Common myeloid progenitor, CD34-positive (primary cell): ENCODE data around the gene MFSD12.

Experiments
- CTCF ChIA-PET: fragments of 350-600 bp; sonication (Branson Sonifier 250); formaldehyde crosslinking; loops from one replicate; lab custom pipeline; 2021; ENCODE audit warnings: antibody characterized with exemption; lab: Charles Lee
- POLR2A ChIA-PET: fragments of 350-600 bp; sonication (Branson Sonifier 250); formaldehyde crosslinking; loops from one replicate; lab custom pipeline; 2021; ENCODE audit warnings: antibody characterized with exemption; lab: Charles Lee
- DNase-seq, 3 donors: peaks; one replicate each; pipeline versions ENCODE4 v3.0.0 to v3.0.0-alpha.2; 2013
- H3K27ac ChIP-seq, 2 experiments: 1 replicate in 1 of 2; 2 replicates in 1 of 2; pipeline ENCODE4 v1.7.0; 2013; ENCODE audit warnings: inconsistent platforms in 2 of 2, low read length in 2 of 2, mild to moderate bottlenecking in 2 of 2, low read depth in 1 of 2, moderate library complexity in 1 of 2; ENCODE audit not compliant: severe bottlenecking in 2 of 2, insufficient read depth in 1 of 2, poor library complexity in 1 of 2
- H3K27me3 ChIP-seq, 5 experiments: replicated peaks in 2 of 5; 1 replicate in 3 of 5; 2 replicates in 2 of 5; pipeline versions ENCODE4 v1.6.1 to v1.7.0; 2013; ENCODE audit warnings: low read length in 4 of 5, mild to moderate bottlenecking in 2 of 5, moderate library complexity in 2 of 5, inconsistent platforms in 1 of 5; ENCODE audit not compliant: insufficient read depth in 5 of 5, control insufficient read depth in 4 of 5
- H3K36me3 ChIP-seq, 4 experiments: 1 replicate in 2 of 4; 2 replicates in 2 of 4; pipeline versions ENCODE4 v1.6.1 to v1.7.0; 2013; ENCODE audit warnings: low read length in 3 of 4, control low read depth in 1 of 4, mild to moderate bottlenecking in 1 of 4; ENCODE audit not compliant: control insufficient read depth in 4 of 4, insufficient read depth in 4 of 4
- H3K4me1 ChIP-seq, 4 experiments: 1 replicate in 3 of 4; 2 replicates in 1 of 4; pipeline versions ENCODE4 v1.6.1 to v1.7.1; 2013; ENCODE audit warnings: low read length in 3 of 4, mild to moderate bottlenecking in 3 of 4, control low read depth in 1 of 4, inconsistent platforms in 1 of 4, moderate library complexity in 1 of 4; ENCODE audit not compliant: control insufficient read depth in 4 of 4, insufficient read depth in 4 of 4; ENCODE audit errors: control extremely low read depth in 1 of 4
- H3K4me3 ChIP-seq, 7 experiments: 1 replicate in 4 of 7; 2 replicates in 3 of 7; pipeline versions ENCODE4 v1.5.1 to v1.7.0; 2013; ENCODE audit warnings: mild to moderate bottlenecking in 7 of 7, low read length in 6 of 7, moderate library complexity in 6 of 7, inconsistent platforms in 2 of 7, low read depth in 2 of 7, control low read depth in 1 of 7; ENCODE audit not compliant: insufficient read depth in 4 of 7, control insufficient read depth in 1 of 7; ENCODE audit errors: extremely low read depth in 1 of 7
- H3K9me3 ChIP-seq, 5 experiments: 1 replicate in 4 of 5; 2 replicates in 1 of 5; pipeline versions ENCODE4 v1.6.1 to v1.7.1; 2013; ENCODE audit warnings: low read length in 4 of 5, mild to moderate bottlenecking in 2 of 5, inconsistent platforms in 1 of 5, low read depth in 1 of 5, moderate library complexity in 1 of 5; ENCODE audit not compliant: control insufficient read depth in 4 of 5, insufficient read depth in 2 of 5; ENCODE audit errors: control extremely low read depth in 1 of 5
- WGBS: methylation state at CpG from one replicate; pipeline ENCODE4 v1.1.5; 2013; ENCODE audit not compliant: insufficient coverage; 5-methylcytosine and 5-hydroxymethylcytosine counted together

The MFSD12 gene

DNA sequence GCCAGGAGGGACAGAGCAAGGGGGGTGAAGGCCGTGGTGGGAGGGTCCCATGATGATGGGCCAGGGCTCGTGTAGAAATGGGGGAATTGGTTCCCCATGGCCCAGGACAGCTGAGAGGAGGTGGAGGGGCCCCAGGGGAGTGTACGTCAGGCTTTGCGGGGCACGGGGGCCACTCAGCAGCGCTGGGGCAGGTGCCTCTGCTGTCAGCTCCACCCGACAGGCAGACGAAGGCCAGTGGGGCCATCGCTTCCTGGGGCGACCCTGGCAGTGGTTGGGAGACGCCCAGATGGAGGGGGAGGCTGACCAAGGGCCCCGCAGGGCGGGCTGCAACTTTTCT is 20.3 kb downstream of the MFSD12 start:
- WGBS = 96% methylated on average over 8 of the region's 13 CpGs
- CTCF ChIA-PET = interaction anchor here (0.9 kb wide), 1 partner anchor 20 kb away, joined by 3 read pairs; no protein-coding TSS in a partner anchor

DNA sequence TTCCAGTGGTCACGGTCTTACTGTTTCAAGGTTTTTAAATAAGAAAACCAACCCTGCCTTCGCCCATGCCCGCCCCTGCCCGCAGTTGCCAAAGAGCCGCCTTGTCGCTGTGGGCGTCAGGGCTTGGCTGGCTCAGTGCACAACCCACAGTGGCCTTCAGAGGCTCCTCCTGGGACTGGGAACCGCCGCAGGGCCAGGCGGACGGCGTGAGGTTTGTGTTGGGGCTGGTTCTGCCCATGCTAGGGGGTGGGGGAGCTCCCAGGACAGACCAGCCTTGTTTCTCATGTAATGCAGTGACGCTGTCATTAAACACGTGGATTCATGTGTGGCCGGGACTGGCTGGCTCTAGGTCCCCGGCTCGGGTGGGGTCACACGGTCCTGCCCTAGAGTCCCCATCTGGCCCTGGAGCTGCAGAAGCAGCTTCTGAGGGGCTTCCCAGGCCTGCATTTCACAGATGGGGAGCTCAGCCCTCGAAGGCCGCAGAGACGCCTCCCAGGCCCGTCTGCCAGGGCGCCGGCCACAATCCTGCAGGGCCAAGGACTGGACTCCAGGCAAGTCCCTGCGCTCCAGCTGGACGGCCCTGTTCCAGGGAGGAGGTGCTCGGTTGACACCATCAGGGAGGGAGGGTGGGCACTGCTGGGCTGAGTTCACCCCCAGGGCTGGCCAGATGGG is 20.8 kb downstream of the MFSD12 start:
- ChIA-PET CTCF (interaction anchor here (0.9 kb wide), 1 partner anchor 19 kb away, joined by 3 read pairs; no protein-coding TSS in a partner anchor), POLR2A (interaction anchor here (0.9 kb wide), 1 partner anchor 24 kb away, joined by 3 read pairs; no protein-coding TSS in a partner anchor)
- H3K36me3 ChIP-seq = peaks cover 13 to 69% (median 43%) of the 10 kb centered on the region in 4 experiments
- no peak for DNase-seq
- H3K4me1 ChIP-seq = peaks cover 0 to 4% (median 0%) of the 10 kb centered on the region in 4 experiments
- no peaks in the 10 kb centered on the region for H3K27me3 ChIP-seq
- H3K27ac ChIP-seq = no peak overlapping the region
- H3K9me3 ChIP-seq = no peaks in the 10 kb centered on the region
- 96% methylated on average over 27 of the region's 27 CpGs for WGBS
- no peak overlapping the region for H3K4me3 ChIP-seq

More for the DNA sequence above, 20.3 kb downstream of the MFSD12 start:
- Histone ChIP-seq H3K4me3 (no peak overlapping the region), H3K27ac (no peak overlapping the region), H3K4me1 (peaks cover 0 to 4% (median 0%) of the 10 kb centered on the region in 4 experiments), H3K36me3 (peaks cover 13 to 64% (median 40%) of the 10 kb centered on the region in 4 experiments), H3K9me3 (no peaks in the 10 kb centered on the region), H3K27me3 (no peaks in the 10 kb centered on the region)
- POLR2A ChIA-PET = interaction anchor here (0.9 kb wide), 2 partner anchors 17 to 24 kb away, joined by 3 to 4 read pairs; no protein-coding TSS in a partner anchor
- no peak for DNase-seq

DNA sequence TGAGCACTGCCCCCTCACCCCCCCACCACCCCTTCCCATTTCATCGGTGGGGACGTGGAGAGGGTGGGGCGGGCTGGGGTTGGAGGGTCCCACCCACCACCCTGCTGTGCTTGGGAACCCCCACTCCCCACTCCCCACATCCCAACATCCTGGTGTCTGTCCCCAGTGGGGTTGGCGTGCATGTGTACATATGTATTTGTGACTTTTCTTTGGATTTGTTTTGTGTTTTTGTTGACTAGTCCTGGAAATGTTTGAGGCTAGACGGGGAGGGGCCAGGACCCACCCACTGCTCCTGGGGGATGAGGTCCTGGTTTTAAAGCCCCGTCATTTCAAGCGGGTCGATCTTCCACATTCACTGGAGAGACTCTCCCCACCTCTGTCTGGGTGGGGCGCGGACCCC is 21.4 kb downstream of the MFSD12 start:
- Histone ChIP-seq H3K27me3 (no peaks in the 10 kb centered on the region), H3K4me3 (no peak overlapping the region), H3K36me3 (peaks cover 15 to 75% (median 46%) of the 10 kb centered on the region in 4 experiments), H3K27ac (no peak overlapping the region), H3K9me3 (no peaks in the 10 kb centered on the region), H3K4me1 (peaks cover 0 to 4% (median 0%) of the 10 kb centered on the region in 4 experiments)
- 97% methylated on average over 6 of the region's 10 CpGs for WGBS
- DNase-seq = no peak
- POLR2A ChIA-PET = no interaction called here
- CTCF ChIA-PET = no interaction called here

GRCh38 chr19:3535563-3535965 is 21.8 kb downstream of the MFSD12 start:
- Histone ChIP-seq H3K27ac (no peak overlapping the region), H3K36me3 (peaks cover 15 to 79% (median 48%) of the 10 kb centered on the region in 4 experiments), H3K4me1 (peaks cover 0 to 4% (median 0%) of the 10 kb centered on the region in 4 experiments), H3K27me3 (no peaks in the 10 kb centered on the region), H3K9me3 (no peaks in the 10 kb centered on the region), H3K4me3 (no peak overlapping the region)
- WGBS = over 99% methylated on average over 9 of the region's 14 CpGs
- CTCF ChIA-PET = no interaction called here
- DNase-seq = no peak
- POLR2A ChIA-PET = no interaction called here

DNA sequence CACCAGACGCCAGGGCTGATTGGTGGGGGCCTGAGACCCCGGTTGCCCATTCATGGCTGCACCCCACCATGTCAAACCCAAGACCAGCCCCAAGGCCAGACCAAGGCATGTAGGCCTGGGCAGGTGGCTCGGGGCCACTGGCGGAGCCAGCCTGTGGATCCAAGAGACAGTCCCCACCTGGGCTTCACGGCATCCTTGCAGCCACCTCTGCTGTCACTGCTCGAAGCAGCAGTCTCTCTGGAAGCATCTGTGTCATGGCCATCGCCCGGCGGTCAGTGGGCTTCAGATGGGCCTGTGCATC is 22.2 kb downstream of the MFSD12 start:
- POLR2A ChIA-PET = no interaction called here
- 97% methylated on average over 9 of the region's 9 CpGs for WGBS

GRCh38 chr19:3534375-3535234 is 22.8 kb downstream of the MFSD12 start:
- no peaks in the 10 kb centered on the region for H3K9me3 ChIP-seq
- 97% methylated on average over 38 of the region's 38 CpGs for WGBS
- CTCF ChIA-PET = interaction anchor here (0.7 kb wide), 1 partner anchor 22 kb away, joined by 3 read pairs; no protein-coding TSS in a partner anchor
- H3K27ac ChIP-seq = no peak overlapping the region
- H3K4me3 ChIP-seq = no peak overlapping the region
- peaks cover 15 to 78% (median 48%) of the 10 kb centered on the region in 4 experiments for H3K36me3 ChIP-seq
- peaks cover 0 to 4% (median 0%) of the 10 kb centered on the region in 4 experiments for H3K4me1 ChIP-seq
- no peaks in the 10 kb centered on the region for H3K27me3 ChIP-seq
- no peak for DNase-seq
- POLR2A ChIA-PET = no interaction called here

More for the DNA sequence above, 22.2 kb downstream of the MFSD12 start:
- DNase-seq = no peak
- no peaks in the 10 kb centered on the region for H3K9me3 ChIP-seq
- H3K4me3 ChIP-seq = no peak overlapping the region
- no peaks in the 10 kb centered on the region for H3K27me3 ChIP-seq
- H3K4me1 ChIP-seq = peaks cover 0 to 4% (median 0%) of the 10 kb centered on the region in 4 experiments
- CTCF ChIA-PET = no interaction called here
- H3K36me3 ChIP-seq = peaks cover 15 to 82% (median 49%) of the 10 kb centered on the region in 4 experiments
- no peak overlapping the region for H3K27ac ChIP-seq
